Vagina (tissue), 2 donors: Measurements from ENCODE around the gene FCGR3A.
"Not testable (repeated sequence)": the region's sequence is repeated elsewhere in the genome, so short reads cannot be mapped to it uniquely, and the experiment has no call there.

Source experiments
- CTCF ChIP-seq, 3 experiments: fragments of 450-650 bp in 2 of 3; fragments of 200-600 bp in 1 of 3; sonication (generic) in 1 of 3; IDR thresholded peaks; one replicate each; pipeline ENCODE4 v1.5.1; 2017 to 2019; ENCODE audit warnings: antibody characterized with exemption in 3 of 3, mild to moderate bottlenecking in 2 of 3, moderate library complexity in 2 of 3
- POLR2A ChIP-seq, 2 donors: fragments of 450-650 bp; IDR thresholded peaks; one replicate each; pipeline ENCODE4 v1.6.1; 2017; ENCODE audit warnings: antibody characterized with exemption in 2 of 2, mild to moderate bottlenecking in 2 of 2, moderate library complexity in 2 of 2

DNA sequence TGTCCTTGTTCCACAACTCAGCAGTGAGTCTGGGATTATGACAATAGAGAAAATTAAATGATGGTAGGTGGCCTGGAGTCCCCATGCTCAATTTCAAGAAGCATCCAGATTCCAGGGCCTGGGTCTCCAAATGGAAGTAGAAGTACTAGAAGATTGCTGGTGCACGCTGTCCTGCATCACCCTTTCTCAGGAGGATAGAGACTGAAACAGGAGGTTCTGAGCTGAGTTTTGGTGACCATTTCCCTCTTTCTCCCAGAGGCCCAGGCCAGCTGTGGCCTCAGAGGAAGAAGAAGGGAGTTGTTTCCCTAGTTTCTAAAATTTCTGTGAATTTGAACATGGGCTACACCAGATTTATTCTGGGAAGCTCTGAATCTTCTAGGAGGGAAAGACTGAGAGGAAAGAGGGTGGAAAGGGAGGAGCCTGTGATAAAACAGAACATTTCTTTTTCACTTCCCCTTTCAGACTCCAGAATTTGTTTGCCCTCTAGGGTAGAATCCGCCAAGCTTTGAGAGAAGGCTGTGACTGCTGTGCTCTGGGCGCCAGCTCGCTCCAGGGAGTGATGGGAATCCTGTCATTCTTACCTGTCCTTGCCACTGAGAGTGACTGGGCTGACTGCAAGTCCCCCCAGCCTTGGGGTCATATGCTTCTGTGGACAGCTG is 31.4 kb upstream of the FCGR3A start:
- not testable (repeated sequence) for TF ChIP-seq CTCF, POLR2A (IDR thresholded peaks at IDR 0.05)
